Measurements from ENCODE around the gene BTBD9. TPM values are rescaled to one million over a fixed set of nuclear protein-coding genes. Genes with fewer than 3 reads are reported as not detected.

Gene BTBD9
- total RNA-seq, 1 experiment from 2014 or later: 4.3 TPM

DNA sequence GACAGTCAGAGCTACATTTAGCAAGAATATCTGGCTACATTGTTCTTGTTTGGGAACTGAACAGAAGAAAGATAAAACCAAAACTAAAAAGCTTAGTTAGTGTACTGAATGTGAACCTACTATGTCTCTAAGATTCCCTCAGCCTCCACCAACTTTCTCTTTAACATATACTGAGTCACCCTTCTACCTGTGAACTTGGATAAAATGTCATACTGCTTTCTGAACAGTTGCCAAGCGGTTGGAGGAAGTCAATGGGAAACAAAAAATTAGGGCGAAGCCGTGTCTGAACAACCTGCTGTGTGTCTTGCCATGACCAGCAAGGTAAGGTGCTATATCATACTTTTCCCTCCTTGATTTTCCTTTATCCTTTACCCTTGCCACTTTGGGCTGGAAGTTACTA lies 243.5 kb downstream of the BTBD9 start:
- TF ChIP-seq EZH2phosphoT487 (IDR thresholded peaks at IDR 0.05; ENCODE audit: borderline replicate concordance, low read length) (no peak), EZH2 (IDR thresholded peaks at IDR 0.05; ENCODE audit: low read length, unreplicated experiment) (no peak)
- TF ChIP-seq, protein P1, sequence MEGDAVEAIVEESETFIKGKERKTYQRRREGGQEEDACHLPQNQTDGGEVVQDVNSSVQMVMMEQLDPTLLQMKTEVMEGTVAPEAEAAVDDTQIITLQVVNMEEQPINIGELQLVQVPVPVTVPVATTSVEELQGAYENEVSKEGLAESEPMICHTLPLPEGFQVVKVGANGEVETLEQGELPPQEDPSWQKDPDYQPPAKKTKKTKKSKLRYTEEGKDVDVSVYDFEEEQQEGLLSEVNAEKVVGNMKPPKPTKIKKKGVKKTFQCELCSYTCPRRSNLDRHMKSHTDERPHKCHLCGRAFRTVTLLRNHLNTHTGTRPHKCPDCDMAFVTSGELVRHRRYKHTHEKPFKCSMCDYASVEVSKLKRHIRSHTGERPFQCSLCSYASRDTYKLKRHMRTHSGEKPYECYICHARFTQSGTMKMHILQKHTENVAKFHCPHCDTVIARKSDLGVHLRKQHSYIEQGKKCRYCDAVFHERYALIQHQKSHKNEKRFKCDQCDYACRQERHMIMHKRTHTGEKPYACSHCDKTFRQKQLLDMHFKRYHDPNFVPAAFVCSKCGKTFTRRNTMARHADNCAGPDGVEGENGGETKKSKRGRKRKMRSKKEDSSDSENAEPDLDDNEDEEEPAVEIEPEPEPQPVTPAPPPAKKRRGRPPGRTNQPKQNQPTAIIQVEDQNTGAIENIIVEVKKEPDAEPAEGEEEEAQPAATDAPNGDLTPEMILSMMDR (conservative IDR thresholded peaks at IDR 0.05; ENCODE audit: low read depth, low read length): no peak
- ATAC-seq (no peak), DNase-seq (peak; percentile 41)
- H2AFZ ChIP-seq (ENCODE audit: low read length): no peak overlapping the region
- H3K4me2 ChIP-seq (ENCODE audit: low read length): no peak overlapping the region
- CTCF ChIA-PET: no interaction called here
- no peaks in the 10 kb centered on the region for H3K79me2 ChIP-seq (ENCODE audit: low read length)
- H3K4me1 ChIP-seq (ENCODE audit: insufficient read depth, low read length): peaks cover 19% of the 10 kb centered on the region
- POLR2A ChIA-PET (ENCODE audit: unreplicated experiment): no interaction called here
- H3K36me3 ChIP-seq (ENCODE audit: low read depth, low read length): no peaks in the 10 kb centered on the region
- H3K9ac ChIP-seq (ENCODE audit: low read length): no peak overlapping the region
- H3K27me3 ChIP-seq (ENCODE audit: low read length): no peaks in the 10 kb centered on the region
- H3K9me3 ChIP-seq (ENCODE audit: low read length): no peaks in the 10 kb centered on the region
- H3K9me2 ChIP-seq (replicated peaks; ENCODE audit: low read length): no peaks in the 10 kb centered on the region
- intact Hi-C loops (cut with micrococcal nuclease): no loop called here
- no peaks in the 10 kb centered on the region for H4K20me1 ChIP-seq (ENCODE audit: low read length)
- no peak overlapping the region for H3K27ac ChIP-seq (ENCODE audit: low read length)
- no peaks in the 10 kb centered on the region for H3F3A ChIP-seq (ENCODE audit: low read length, unreplicated experiment)
- no peak overlapping the region for H3K4me3 ChIP-seq (ENCODE audit: low read length)
- no TSS peak for BruUV-seq (replicated peaks)

DNA sequence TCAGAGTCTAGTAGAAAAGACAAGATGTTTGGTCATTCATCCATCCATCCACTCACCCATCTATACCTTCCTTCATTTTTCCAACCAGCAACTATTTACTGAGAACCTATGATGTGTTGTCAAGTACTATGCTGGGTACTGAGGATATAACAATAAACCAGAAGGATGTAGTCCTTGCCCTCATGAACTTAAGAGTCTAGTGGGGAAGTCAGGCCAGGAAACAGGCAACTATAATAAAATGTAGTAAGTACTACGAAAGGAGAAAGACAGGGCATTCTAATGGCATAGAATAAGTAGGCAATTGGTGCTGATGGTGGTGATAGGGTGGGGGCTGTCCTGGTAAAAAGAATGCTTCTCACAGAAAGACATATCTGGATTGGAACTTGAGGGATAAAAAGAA lies 245.7 kb downstream of the BTBD9 start:
- H3K9me3 ChIP-seq (ENCODE audit: low read length): no peaks in the 10 kb centered on the region
- H3K4me1 ChIP-seq (ENCODE audit: insufficient read depth, low read length): peaks cover 24% of the 10 kb centered on the region
- H3K79me2 ChIP-seq (ENCODE audit: low read length): no peaks in the 10 kb centered on the region
- ATAC-seq (no peak), DNase-seq (no peak)
- no peaks in the 10 kb centered on the region for H3K9me2 ChIP-seq (replicated peaks; ENCODE audit: low read length)
- H3K9ac ChIP-seq (ENCODE audit: low read length): no peak overlapping the region
- H2AFZ ChIP-seq (ENCODE audit: low read length): no peak overlapping the region
- intact Hi-C loops (cut with micrococcal nuclease): no loop called here
- no peaks in the 10 kb centered on the region for H3K27me3 ChIP-seq (ENCODE audit: low read length)
- no peak overlapping the region for H3K27ac ChIP-seq (ENCODE audit: low read length)
- BruUV-seq (replicated peaks): no TSS peak
- no peaks in the 10 kb centered on the region for H4K20me1 ChIP-seq (ENCODE audit: low read length)
- POLR2A ChIA-PET (ENCODE audit: unreplicated experiment): no interaction called here
- CTCF ChIA-PET: no interaction called here
- no peak overlapping the region for H3K4me2 ChIP-seq (ENCODE audit: low read length)
- TF ChIP-seq, protein P1 (conservative IDR thresholded peaks at IDR 0.05; ENCODE audit: low read depth, low read length): no peak
- TF ChIP-seq EZH2phosphoT487 (IDR thresholded peaks at IDR 0.05; ENCODE audit: borderline replicate concordance, low read length) (no peak), EZH2 (IDR thresholded peaks at IDR 0.05; ENCODE audit: low read length, unreplicated experiment) (no peak)
- H3K4me3 ChIP-seq (ENCODE audit: low read length): no peak overlapping the region
- no peaks in the 10 kb centered on the region for H3K36me3 ChIP-seq (ENCODE audit: low read depth, low read length)
- H3F3A ChIP-seq (ENCODE audit: low read length, unreplicated experiment): no peaks in the 10 kb centered on the region

- no peak overlapping the region for H2AFZ ChIP-seq (ENCODE audit: low read length)
- H3K27ac ChIP-seq (ENCODE audit: low read length): no peak overlapping the region
- H3K4me2 ChIP-seq (ENCODE audit: low read length): peak overlapping the region; percentile 10; the same call in 1 of the 2 replicates
- no peaks in the 10 kb centered on the region for H3K79me2 ChIP-seq (ENCODE audit: low read length)
- DNase-seq: no peak
- no peak for ATAC-seq
- CTCF ChIA-PET: no interaction called here
- peaks cover 24% of the 10 kb centered on the region for H3K4me1 ChIP-seq (ENCODE audit: insufficient read depth, low read length)
- H3F3A ChIP-seq (ENCODE audit: low read length, unreplicated experiment): no peaks in the 10 kb centered on the region
- no peak overlapping the region for H3K9ac ChIP-seq (ENCODE audit: low read length)
- intact Hi-C loops (cut with micrococcal nuclease): no loop called here
- H3K4me3 ChIP-seq (ENCODE audit: low read length): no peak overlapping the region
- POLR2A ChIA-PET (ENCODE audit: unreplicated experiment): no interaction called here
- H3K9me3 ChIP-seq (ENCODE audit: low read length): no peaks in the 10 kb centered on the region
- H3K27me3 ChIP-seq (ENCODE audit: low read length): no peaks in the 10 kb centered on the region
- no peaks in the 10 kb centered on the region for H4K20me1 ChIP-seq (ENCODE audit: low read length)
- no peaks in the 10 kb centered on the region for H3K9me2 ChIP-seq (replicated peaks; ENCODE audit: low read length)
- BruUV-seq (replicated peaks): no TSS peak
- TF ChIP-seq EZH2phosphoT487 (IDR thresholded peaks at IDR 0.05; ENCODE audit: borderline replicate concordance, low read length) (no peak), EZH2 (IDR thresholded peaks at IDR 0.05; ENCODE audit: low read length, unreplicated experiment) (no peak)
- TF ChIP-seq, protein P1 (conservative IDR thresholded peaks at IDR 0.05; ENCODE audit: low read depth, low read length): no peak
- H3K36me3 ChIP-seq (ENCODE audit: low read depth, low read length): no peaks in the 10 kb centered on the region
These were observed 247.8 kb downstream of the BTBD9 start for GRCh38 chr6:38391626-38392579.

All from PC-3 (cell line).